ENCODE data around the gene NFIX. TPM values are rescaled to one million over a fixed set of nuclear protein-coding genes. Genes with fewer than 3 reads are reported as not detected.

The NFIX gene
- total and polyA plus RNA-seq, 12 donors = 1.3 to 72.8 (median 28.6) TPM

GRCh38 chr19:13020002-13020414 lies 24.7 kb downstream of the NFIX start:
- Histone ChIP-seq H3K36me3 (replicated peaks in 1 of 2) (no peaks in the 10 kb centered on the region), H3K27me3 (no peaks in the 10 kb centered on the region), H3K27ac (no peak overlapping the region), H3K9me3 (replicated peaks in 1 of 3) (no peaks in the 10 kb centered on the region), H3K4me1 (replicated peaks in 1 of 2) (peaks cover 21 to 45% of the 10 kb centered on the region in 2 donors), H3K4me3 (no peak overlapping the region)
- TF ChIP-seq POLR2A (IDR thresholded peaks at IDR 0.05) (no peak), CTCF (IDR thresholded peaks at IDR 0.05) (no peak)
- intact Hi-C loops (cut with DNase I) = no loop called here
- 71 to 79% (median 76%) methylated on average over 7 of the region's 7 CpGs for WGBS, 4 donors
- no peak for DNase-seq

GRCh38 chr19:13022111-13022858 lies 27.0 kb downstream of the NFIX start:
- intact Hi-C loops (cut with DNase I) = no loop called here
- Histone ChIP-seq H3K9me3 (replicated peaks in 1 of 3) (no peaks in the 10 kb centered on the region), H3K27ac (peak overlapping the region; percentile 66 to 95 (median 87)), H3K36me3 (replicated peaks in 1 of 2) (no peaks in the 10 kb centered on the region), H3K27me3 (no peaks in the 10 kb centered on the region), H3K4me3 (peak overlapping the region in 2 of 4 donors; percentile 32 to 56), H3K4me1 (replicated peaks in 1 of 2) (peaks cover 24 to 56% of the 10 kb centered on the region in 2 donors)
- no peak for TF ChIP-seq CTCF (IDR thresholded peaks at IDR 0.05)
- peak in 1 of 2 donors; percentile 41 for TF ChIP-seq POLR2A (IDR thresholded peaks at IDR 0.05)
- WGBS, 4 donors = 18 to 35% (median 21%) methylated on average over 22 of the region's 22 CpGs
- peak in 5 of 7 donors; percentile 38 to 68 (median 67) for DNase-seq

GRCh38 chr19:13022859-13023636 lies 27.8 kb downstream of the NFIX start:
- TF ChIP-seq CTCF (IDR thresholded peaks at IDR 0.05) (peak in 1 of 6 experiments; percentile 39), POLR2A (IDR thresholded peaks at IDR 0.05) (peak in 1 of 2 donors; percentile 44)
- Histone ChIP-seq H3K27ac (peak overlapping the region; percentile 66 to 95 (median 87)), H3K4me1 (replicated peaks in 1 of 2) (peaks cover 19 to 49% of the 10 kb centered on the region in 2 donors), H3K27me3 (no peaks in the 10 kb centered on the region), H3K9me3 (replicated peaks in 1 of 3) (no peaks in the 10 kb centered on the region), H3K4me3 (peak overlapping the region in 2 of 4 donors; percentile 32 to 56), H3K36me3 (replicated peaks in 1 of 2) (no peaks in the 10 kb centered on the region)
- DNase-seq = peak; percentile 78 to 93 (median 87)
- WGBS, 4 donors = 5 to 7% (median 6%) methylated on average over 30 of the region's 30 CpGs
- intact Hi-C loops (cut with DNase I) = no loop called here

- Histone ChIP-seq H3K4me1 (replicated peaks in 1 of 2) (peaks cover 16 to 49% of the 10 kb centered on the region in 2 donors), H3K4me3 (peak overlapping the region in 2 of 4 donors; percentile 32 to 56), H3K36me3 (replicated peaks in 1 of 2) (no peaks in the 10 kb centered on the region), H3K27ac (peak overlapping the region in 2 of 5 donors; percentile 87 to 90), H3K27me3 (no peaks in the 10 kb centered on the region), H3K9me3 (replicated peaks in 1 of 3) (no peaks in the 10 kb centered on the region)
- no peak for DNase-seq
- 1 to 7% (median 5%) methylated on average over 8 of the region's 8 CpGs for WGBS, 4 donors
- TF ChIP-seq CTCF (IDR thresholded peaks at IDR 0.05) (no peak), POLR2A (IDR thresholded peaks at IDR 0.05) (no peak)
- intact Hi-C loops (cut with DNase I) = no loop called here
These were observed 28.4 kb downstream of the NFIX start for GRCh38 chr19:13023656-13024055.

Data from adrenal gland (tissue), 12 donors.